Urinary bladder (tissue), 4 donors: ENCODE measurements around the gene CORO1A. TPM values are rescaled to one million over a fixed set of nuclear protein-coding genes. Genes with fewer than 3 reads are reported as not detected.
"Not testable (repeated sequence)": the region's sequence is repeated elsewhere in the genome, so short reads cannot be mapped to it uniquely, and the experiment has no call there.

Source experiments
- DNase-seq: peaks from one replicate; pipeline ENCODE4 v3.0.0-alpha.2; 2015; ENCODE audit errors: extremely low spot score
- H3K27ac ChIP-seq: one replicate; pipeline ENCODE4 v1.5.1; 2013; ENCODE audit warnings: low read depth, mild to moderate bottlenecking, moderate library complexity
- H3K36me3 ChIP-seq: one replicate; pipeline ENCODE4 v1.6.1; 2013; ENCODE audit warnings: mild to moderate bottlenecking, moderate library complexity; ENCODE audit not compliant: insufficient read depth
- H3K4me1 ChIP-seq: one replicate; pipeline ENCODE4 v1.6.1; 2013; ENCODE audit warnings: mild to moderate bottlenecking, moderate library complexity; ENCODE audit not compliant: insufficient read depth
- H3K4me3 ChIP-seq: one replicate; pipeline ENCODE4 v1.5.1; 2013; ENCODE audit warnings: low read depth, low read length
- WGBS: extraction: QIAGEN DNeasy Blood & Tissue Kit; methylation state at CpG from one replicate; pipeline ENCODE4 v1.1.7; 2013; 5-methylcytosine and 5-hydroxymethylcytosine counted together
- polyA plus RNA-seq: library from polyadenylated mRNA; stranded (reverse); fragments of 200-250 nt; gene quantifications from one replicate; pipeline ENCODE4 v1.2.3, GENCODE V29; 2013
- total RNA-seq: library from RNA; depleted of rRNA; stranded (reverse); fragments of >200 nt; gene quantifications from one replicate; pipeline ENCODE4 v1.2.3, GENCODE V29; 2014
- donor health status: healthy with polysubstance abuse.
- donor health status: healthy.

Gene CORO1A
- total and polyA plus RNA-seq, 2 donors, result 9.6 to 37.2 TPM

DNA sequence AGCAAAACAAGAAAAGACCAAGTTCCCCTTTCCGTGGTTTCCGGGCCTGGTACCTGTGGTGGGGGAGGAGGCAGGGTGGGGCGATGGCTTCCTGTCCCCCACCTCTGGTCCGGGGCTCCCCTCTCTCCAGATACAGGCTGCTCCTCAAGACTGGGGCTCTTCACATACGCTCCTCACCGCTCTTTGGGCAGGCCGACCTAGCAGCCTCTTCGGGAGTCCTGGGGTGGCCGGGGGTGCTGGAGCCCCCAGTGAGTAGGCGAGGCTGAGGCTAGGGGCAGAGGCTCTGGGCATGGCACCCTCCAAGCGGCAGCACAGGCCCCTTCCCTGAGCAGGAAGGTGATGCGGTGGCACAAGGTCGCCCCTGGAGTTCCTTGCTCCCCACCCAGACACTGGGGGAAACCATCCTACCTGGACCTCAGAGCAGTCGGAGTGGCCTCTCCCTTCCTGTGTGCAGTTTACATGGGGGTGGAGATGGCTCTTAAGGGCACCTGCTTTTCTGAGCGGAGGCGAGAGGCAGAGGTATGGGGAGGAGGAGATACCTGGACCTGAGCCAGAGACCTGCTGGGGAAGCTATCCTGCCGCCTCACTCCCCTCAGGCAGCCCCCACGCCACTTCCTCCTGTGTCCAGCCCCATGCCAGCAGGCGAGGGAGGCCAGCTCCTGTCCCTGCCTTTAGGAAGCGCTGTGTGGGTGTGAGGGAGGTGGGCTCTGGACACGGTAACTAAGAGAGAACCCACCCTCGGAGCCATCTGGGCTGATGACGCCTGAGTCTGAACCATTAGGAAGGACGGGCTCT is 891 bp downstream of the CORO1A start:
- DNase-seq, result no peak
- WGBS, result 38% methylated on average over 24 of the region's 24 CpGs
- Histone ChIP-seq H3K4me1 (peaks cover 3% of the 10 kb centered on the region), H3K36me3 (no peaks in the 10 kb centered on the region), H3K27ac (no peak overlapping the region), H3K4me3 (peak overlapping the region; percentile 69)

DNA sequence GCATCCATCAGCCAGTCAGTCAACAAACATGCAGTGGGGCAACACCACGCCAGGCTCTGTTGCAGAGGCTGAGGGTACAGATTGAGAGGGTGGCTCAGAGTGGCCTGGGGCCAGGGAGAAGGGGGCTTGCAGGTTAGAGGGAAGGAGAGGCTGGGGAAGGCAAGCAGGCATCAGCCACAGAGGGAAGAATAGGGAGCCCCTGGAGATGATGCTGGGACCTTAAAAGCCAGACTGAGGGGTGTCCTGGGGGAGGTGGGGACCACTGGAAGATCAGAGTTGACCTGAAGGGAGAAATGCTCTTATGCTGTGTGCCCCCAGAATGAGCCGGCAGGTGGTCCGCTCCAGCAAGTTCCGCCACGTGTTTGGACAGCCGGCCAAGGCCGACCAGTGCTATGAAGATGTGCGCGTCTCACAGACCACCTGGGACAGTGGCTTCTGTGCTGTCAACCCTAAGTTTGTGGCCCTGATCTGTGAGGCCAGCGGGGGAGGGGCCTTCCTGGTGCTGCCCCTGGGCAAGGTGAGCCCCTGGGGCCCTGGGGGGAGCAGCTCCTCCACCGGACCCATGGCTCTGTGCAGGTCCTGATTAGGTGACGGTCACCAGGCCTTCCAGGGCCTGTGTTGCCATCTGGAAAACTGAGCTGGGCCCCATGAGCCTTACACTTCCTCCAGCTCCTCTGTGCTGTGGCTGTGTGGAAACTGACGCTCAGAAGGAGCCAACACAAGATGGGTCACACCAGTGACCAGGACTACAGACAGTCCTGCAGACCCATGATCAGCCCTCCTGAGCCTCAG is 1.7 kb downstream of the CORO1A start:
- Histone ChIP-seq H3K27ac (no peak overlapping the region), H3K4me3 (peak overlapping the region; percentile 69)
- DNase-seq, result no peak

DNA sequence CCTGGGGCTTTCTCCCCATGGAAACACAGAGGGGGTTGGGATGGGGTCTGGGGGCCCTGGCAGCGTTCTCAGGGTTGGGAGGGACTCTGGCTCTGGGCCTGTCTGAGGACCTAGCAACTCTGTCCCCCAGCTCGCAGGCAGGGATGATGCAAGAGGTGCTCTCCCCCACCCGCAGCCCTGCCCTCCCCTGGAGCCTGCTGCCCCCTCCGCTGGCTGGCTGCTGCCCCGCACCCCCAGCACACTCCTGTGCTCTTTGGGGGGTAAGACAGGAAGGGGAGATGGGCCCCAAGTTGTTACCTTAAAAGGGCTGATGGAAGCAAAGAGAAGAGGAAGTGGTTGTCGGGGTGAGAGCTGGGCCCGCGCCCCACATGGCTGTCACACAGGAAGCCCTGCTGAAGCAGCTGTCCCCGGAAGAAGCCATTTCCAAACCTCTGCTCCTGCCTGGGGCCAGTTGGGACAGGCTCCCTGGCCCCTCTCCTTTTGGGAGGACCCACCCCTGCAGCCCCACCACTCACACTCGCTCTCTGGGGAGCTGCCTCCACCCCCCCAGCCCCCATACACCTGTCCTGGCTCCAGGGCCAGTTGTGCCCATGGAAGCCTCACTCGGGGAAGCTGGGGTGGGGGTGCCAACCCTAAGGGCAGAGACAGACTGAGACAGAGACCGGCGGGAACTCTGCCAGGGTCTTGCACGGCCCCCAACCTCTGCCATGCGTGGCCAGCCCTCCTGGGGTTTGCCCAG is 2.5 kb downstream of the CORO1A start:
- Histone ChIP-seq H3K27ac (no peak overlapping the region), H3K36me3 (no peaks in the 10 kb centered on the region), H3K4me3 (no peak overlapping the region), H3K4me1 (peaks cover 3% of the 10 kb centered on the region)
- DNase-seq, result no peak
- 77% methylated on average over 15 of the region's 15 CpGs for WGBS

More for the DNA sequence above, 1.7 kb downstream of the CORO1A start:
- Histone ChIP-seq H3K36me3 (no peaks in the 10 kb centered on the region), H3K4me1 (peaks cover 3% of the 10 kb centered on the region)
- 86% methylated on average over 13 of the region's 13 CpGs for WGBS

DNA sequence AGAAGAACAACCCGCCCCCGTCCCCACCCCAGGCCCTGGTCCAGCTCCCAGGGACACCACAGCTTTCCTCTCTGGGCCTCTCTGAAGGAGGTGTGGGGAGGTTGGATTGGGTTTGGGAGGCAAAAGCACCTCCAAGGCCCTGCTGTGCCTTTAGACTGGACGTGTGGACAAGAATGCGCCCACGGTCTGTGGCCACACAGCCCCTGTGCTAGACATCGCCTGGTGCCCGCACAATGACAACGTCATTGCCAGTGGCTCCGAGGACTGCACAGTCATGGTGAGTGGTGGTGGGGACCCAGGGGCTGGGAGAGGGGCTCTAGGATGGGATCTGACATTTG is 3.0 kb downstream of the CORO1A start:
- Histone ChIP-seq H3K4me3 (no peak overlapping the region), H3K27ac (no peak overlapping the region), H3K36me3 (no peaks in the 10 kb centered on the region), H3K4me1 (peaks cover 3% of the 10 kb centered on the region)
- DNase-seq, result no peak
- WGBS, result 88% methylated on average over 9 of the region's 9 CpGs

DNA sequence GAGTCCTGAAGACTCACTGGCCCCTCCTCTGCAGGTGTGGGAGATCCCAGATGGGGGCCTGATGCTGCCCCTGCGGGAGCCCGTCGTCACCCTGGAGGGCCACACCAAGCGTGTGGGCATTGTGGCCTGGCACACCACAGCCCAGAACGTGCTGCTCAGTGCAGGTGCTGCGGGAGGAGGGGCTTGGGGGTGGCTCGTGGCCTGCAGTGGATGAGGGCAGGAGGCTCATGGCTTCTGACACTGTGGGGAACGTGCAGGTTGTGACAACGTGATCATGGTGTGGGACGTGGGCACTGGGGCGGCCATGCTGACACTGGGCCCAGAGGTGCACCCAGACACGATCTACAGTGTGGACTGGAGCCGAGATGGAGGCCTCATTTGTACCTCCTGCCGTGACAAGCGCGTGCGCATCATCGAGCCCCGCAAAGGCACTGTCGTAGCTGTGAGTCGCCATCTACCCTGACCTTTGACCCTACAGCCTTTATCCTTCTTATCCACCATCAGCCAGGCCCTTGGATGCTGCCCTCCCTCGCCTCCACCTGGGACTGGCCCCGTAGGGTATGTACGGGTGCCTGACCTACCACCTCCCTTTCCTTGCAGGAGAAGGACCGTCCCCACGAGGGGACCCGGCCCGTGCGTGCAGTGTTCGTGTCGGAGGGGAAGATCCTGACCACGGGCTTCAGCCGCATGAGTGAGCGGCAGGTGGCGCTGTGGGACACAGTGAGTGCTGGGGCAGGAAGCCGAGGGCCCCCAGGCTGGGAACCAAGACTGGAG is 3.6 kb downstream of the CORO1A start:
- Histone ChIP-seq H3K36me3 (no peaks in the 10 kb centered on the region), H3K4me3 (no peak overlapping the region), H3K4me1 (peaks cover 3% of the 10 kb centered on the region), H3K27ac (no peak overlapping the region)
- 62% methylated on average over 36 of the region's 36 CpGs for WGBS
- DNase-seq, result no peak

DNA sequence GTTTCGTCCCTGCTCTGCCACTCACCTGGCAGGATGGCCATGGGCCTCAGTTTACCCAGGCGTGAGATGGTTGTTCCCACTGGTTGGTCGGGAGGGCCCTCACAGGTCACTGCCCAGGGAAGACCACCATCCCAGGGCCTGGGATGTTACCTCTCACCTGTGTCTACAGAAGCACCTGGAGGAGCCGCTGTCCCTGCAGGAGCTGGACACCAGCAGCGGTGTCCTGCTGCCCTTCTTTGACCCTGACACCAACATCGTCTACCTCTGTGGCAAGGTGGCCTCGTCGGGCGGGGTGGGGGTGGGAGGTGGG is 4.1 kb downstream of the CORO1A start:
- Histone ChIP-seq H3K27ac (no peak overlapping the region), H3K4me3 (no peak overlapping the region), H3K4me1 (peaks cover 3% of the 10 kb centered on the region), H3K36me3 (no peaks in the 10 kb centered on the region)
- WGBS, result 75% methylated on average over 9 of the region's 9 CpGs
- DNase-seq, result no peak

DNA sequence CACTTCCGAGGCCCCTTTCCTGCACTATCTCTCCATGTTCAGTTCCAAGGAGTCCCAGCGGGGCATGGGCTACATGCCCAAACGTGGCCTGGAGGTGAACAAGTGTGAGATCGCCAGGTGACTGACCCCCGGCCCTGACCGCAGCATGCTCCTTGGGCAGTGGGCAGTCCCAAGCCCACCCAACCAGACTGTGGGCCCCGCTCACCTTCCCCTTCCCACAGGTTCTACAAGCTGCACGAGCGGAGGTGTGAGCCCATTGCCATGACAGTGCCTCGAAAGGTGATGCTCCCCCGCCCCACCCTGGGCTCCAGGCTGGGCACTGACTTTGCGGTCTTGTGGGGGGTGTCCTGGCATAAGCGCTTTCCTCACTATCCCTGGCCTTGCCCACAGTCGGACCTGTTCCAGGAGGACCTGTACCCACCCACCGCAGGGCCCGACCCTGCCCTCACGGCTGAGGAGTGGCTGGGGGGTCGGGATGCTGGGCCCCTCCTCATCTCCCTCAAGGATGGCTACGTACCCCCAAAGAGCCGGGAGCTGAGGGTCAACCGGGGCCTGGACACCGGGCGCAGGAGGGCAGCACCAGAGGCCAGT is 4.7 kb downstream of the CORO1A start:
- 92% methylated on average over 23 of the region's 23 CpGs for WGBS
- peaks cover 3% of the 10 kb centered on the region for H3K4me1 ChIP-seq
- H3K27ac ChIP-seq, result no peak overlapping the region
- no peak overlapping the region for H3K4me3 ChIP-seq
- H3K36me3 ChIP-seq, result no peaks in the 10 kb centered on the region
- DNase-seq, result no peak

DNA sequence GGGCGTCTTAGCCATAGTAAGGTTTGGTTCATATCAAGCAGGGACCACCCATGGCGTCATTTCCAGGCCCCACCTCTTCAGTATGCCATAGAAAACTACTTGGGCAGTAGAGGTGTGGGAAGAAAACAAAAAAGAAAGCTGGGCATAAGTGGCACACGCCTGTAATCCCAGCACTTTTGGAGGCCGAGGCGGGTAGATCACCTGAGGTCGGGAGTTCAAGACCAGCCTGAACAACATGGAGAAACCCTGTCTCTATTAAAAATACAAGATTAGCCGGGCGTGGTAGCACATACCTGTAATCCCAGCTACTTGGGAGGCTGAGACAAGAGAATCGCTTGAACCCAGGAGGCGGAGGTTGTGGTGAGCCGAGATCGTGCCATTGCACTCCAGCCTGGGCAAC is 7.8 kb downstream of the CORO1A start:
- not testable (repeated sequence) for H3K4me1 ChIP-seq, H3K4me3 ChIP-seq, H3K36me3 ChIP-seq, H3K27ac ChIP-seq, DNase-seq
- WGBS, result 94% methylated on average over 4 of the region's 12 CpGs

DNA sequence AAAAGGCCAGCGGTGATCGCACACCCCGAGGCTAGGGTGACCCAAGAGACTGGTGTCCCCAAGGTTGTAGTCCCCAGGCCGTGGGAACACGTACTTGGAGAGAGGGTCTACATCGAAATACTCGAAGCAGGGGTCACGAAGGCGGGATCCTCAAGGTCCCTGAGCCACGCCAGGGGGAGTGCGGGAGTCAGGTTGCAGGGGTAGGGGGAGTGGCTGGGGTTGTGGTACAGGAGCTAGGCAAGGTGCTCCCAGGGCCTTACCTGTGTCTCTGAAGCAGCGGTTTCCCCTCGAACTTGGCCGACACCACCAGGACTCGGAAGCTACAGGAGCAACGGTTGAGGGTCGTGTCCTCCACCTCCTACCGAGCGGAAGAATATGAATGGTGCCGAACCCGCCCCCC is 9.7 kb downstream of the CORO1A start:
- WGBS, result no CpG with 5 or more reads among the region's 21 CpGs
- not testable (repeated sequence) for H3K4me3 ChIP-seq, DNase-seq, H3K4me1 ChIP-seq, H3K27ac ChIP-seq, H3K36me3 ChIP-seq

DNA sequence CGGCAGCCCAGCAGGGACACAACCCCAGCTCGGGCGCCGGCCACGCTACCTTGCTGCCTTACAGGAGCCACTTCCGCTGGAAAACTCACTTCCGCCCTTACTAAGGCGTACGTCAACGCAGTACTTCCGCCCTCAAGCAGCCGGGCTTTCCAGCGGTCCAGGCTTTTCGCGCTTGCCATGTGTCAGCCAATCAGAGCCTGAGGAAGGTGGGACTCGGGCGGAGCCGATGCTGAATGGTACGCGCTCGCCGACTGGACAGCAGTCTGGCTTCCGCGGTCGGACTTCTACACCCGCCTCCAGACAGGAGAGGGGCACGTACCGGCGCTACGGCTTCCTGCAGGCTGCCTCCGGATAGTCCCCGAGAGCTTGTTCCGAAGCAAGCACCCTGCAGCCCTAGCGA is 10.2 kb downstream of the CORO1A start, which contains the start of the genes BOLA2B and SLX1A:
Gene BOLA2B (minus strand): TSS at position 52 of the 400 bp plus-strand sequence. CDS start 71 bp downstream, outside the sequence.
Gene SLX1A (plus strand): TSS at position 261 of the 400 bp plus-strand sequence. CDS start 210 bp downstream, outside the sequence.
- H3K4me1 ChIP-seq, H3K27ac ChIP-seq, H3K4me3 ChIP-seq, H3K36me3 ChIP-seq, DNase-seq: not testable (repeated sequence)
- WGBS, result no CpG with 5 or more reads among the region's 34 CpGs

DNA sequence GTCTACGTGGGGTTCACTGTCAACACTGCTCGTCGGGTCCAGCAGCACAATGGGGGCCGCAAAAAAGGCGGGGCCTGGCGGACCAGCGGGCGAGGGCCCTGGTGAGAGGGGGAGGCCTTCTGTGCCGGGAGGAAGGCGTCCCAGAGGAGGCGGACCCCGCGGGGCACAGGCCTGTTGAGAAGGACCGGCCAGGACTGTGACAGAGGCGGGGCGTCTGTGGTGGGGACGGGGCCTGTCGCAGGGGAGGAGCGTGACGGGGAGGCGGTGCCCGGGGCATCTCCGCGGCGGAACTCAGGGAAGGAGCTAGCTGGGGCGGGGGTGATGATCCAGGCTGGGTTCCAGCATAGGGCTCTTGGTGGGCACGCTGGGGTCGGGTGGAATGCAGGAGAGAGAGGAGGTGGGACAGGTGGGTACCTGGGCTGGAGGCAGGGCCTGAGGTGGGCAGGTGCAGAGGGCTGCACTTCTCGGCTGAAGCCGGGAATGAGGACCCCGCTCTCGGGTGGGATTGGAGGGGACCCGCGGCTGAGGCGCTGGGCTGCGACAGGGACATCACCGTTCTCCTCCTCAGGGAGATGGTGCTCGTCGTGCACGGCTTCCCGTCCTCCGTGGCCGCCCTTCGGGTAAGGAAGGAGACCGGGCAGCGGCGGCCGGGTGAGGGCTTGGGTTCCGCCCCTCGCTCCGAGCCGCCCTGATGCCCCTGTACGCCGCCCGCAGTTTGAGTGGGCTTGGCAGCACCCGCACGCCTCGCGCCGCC is 10.9 kb downstream of the CORO1A start:
- 2% methylated on average over 16 of the region's 60 CpGs for WGBS
- H3K4me1 ChIP-seq, H3K4me3 ChIP-seq, H3K27ac ChIP-seq, H3K36me3 ChIP-seq, DNase-seq: not testable (repeated sequence)

DNA sequence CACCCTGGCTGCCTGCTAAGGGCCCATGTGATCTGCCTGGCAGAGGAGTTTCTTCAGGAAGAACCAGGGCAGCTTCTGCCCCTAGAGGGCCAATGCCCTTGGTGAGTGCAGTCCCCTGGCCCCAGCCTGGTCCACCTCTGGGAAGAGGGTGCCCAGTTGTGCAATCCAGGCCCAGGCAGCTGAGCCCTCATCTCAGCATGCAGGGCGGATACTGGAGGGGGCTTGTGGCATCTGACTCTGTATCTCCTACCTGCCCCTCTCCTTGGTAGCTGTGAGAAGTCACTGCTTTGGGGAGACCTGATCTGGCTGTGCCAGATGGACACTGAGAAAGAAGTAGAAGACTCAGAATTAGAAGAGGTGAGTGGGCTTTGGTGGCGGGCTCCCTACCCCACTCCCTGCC is 13.6 kb downstream of the CORO1A start:
- 95% methylated on average over 1 of the region's 2 CpGs for WGBS
- H3K36me3 ChIP-seq, H3K27ac ChIP-seq, H3K4me3 ChIP-seq, DNase-seq, H3K4me1 ChIP-seq: not testable (repeated sequence)
